Activated naive CD4-positive, alpha-beta T cell treated with anti-CD3 and anti-CD28 coated beads, Interleukin-2, amount 50 U/mL, for 72 hours (primary cell): ENCODE results near the gene CALD1. TPM values are rescaled to one million over a fixed set of nuclear protein-coding genes. Genes with fewer than 3 reads are reported as not detected.

Experiments
- ATAC-seq, 2 donors: fragments of 150-1000 bp; cut with Tn5 transposase; 2 replicates each; pipeline ENCODE4 v1.10.0; 2021; ENCODE audit warnings: mild to moderate bottlenecking in 2 of 2, moderate library complexity in 2 of 2
- DNase-seq, 2 donors: peaks; one replicate each; pipeline ENCODE4 v3.0.0; 2021 to 2022; ENCODE audit warnings: low spot score in 2 of 2
- H3K27ac Mint-ChIP-seq, 2 donors: one replicate each; pipeline ENCODE4 v1.8.0; 2022; ENCODE audit warnings: mild to moderate bottlenecking in 2 of 2, mixed read lengths in 2 of 2
- H3K36me3 Mint-ChIP-seq, 2 donors: one replicate each; pipeline ENCODE4 v1.8.0; 2022; ENCODE audit warnings: mixed read lengths in 2 of 2
- H3K9me3 Mint-ChIP-seq, 2 donors: one replicate each; pipeline ENCODE4 v1.8.0; 2022; ENCODE audit warnings: mixed read lengths in 2 of 2
- total RNA-seq, 2 donors: library from RNA; stranded (reverse); gene quantifications; one replicate each; pipeline ENCODE4 v1.2.3, GENCODE V29; 2022

The CALD1 gene
- total RNA-seq, 2 donors from 2014 or later: 5.9 to 15.4 TPM

- DNase-seq: no peak
- Mint-ChIP-seq H3K36me3 (no peaks in the 10 kb centered on the region), H3K9me3 (no peaks in the 10 kb centered on the region), H3K27ac (no peak overlapping the region)
- no peak for ATAC-seq
Observed at GRCh38 chr7:134777908-134778580, 1.4 kb upstream of the CALD1 start.

GRCh38 chr7:134779741-134780065 is 269 bp downstream of the CALD1 start:
- no peak for ATAC-seq
- Mint-ChIP-seq H3K9me3 (no peaks in the 10 kb centered on the region), H3K36me3 (no peaks in the 10 kb centered on the region), H3K27ac (no peak overlapping the region)
- DNase-seq: no peak

GRCh38 chr7:134780166-134780828 is 863 bp downstream of the CALD1 start:
- ATAC-seq (no peak), DNase-seq (no peak)
- H3K9me3 Mint-ChIP-seq: no peaks in the 10 kb centered on the region
- H3K27ac Mint-ChIP-seq: no peak overlapping the region
- no peaks in the 10 kb centered on the region for H3K36me3 Mint-ChIP-seq

- no peaks in the 10 kb centered on the region for H3K9me3 Mint-ChIP-seq
- no peak overlapping the region for H3K27ac Mint-ChIP-seq
- ATAC-seq (no peak), DNase-seq (no peak)
- H3K36me3 Mint-ChIP-seq: no peaks in the 10 kb centered on the region
Observed at GRCh38 chr7:134781171-134781570, 1.7 kb downstream of the CALD1 start.

- Mint-ChIP-seq H3K36me3 (no peaks in the 10 kb centered on the region), H3K9me3 (no peaks in the 10 kb centered on the region), H3K27ac (no peak overlapping the region)
- ATAC-seq: peak in 1 of 2 donors; percentile 36
- DNase-seq: no peak
Observed at GRCh38 chr7:134782121-134782623, 2.7 kb downstream of the CALD1 start.

GRCh38 chr7:134783294-134784069 is 4.0 kb downstream of the CALD1 start:
- no peak overlapping the region for H3K27ac Mint-ChIP-seq
- DNase-seq: no peak
- H3K9me3 Mint-ChIP-seq: no peaks in the 10 kb centered on the region
- peak; percentile 20 to 44 for ATAC-seq
- H3K36me3 Mint-ChIP-seq: no peaks in the 10 kb centered on the region

- Mint-ChIP-seq H3K27ac (no peak overlapping the region), H3K36me3 (no peaks in the 10 kb centered on the region)
- ATAC-seq: no peak
Observed at GRCh38 chr7:134784251-134785049, 5.0 kb downstream of the CALD1 start.

GRCh38 chr7:134785842-134786241 is 6.4 kb downstream of the CALD1 start:
- no peak for ATAC-seq
- no peak overlapping the region for H3K27ac Mint-ChIP-seq
- no peaks in the 10 kb centered on the region for H3K9me3 Mint-ChIP-seq
- no peak for DNase-seq
- H3K36me3 Mint-ChIP-seq: no peaks in the 10 kb centered on the region

More at GRCh38 chr7:134784251-134785049, 5.0 kb downstream of the CALD1 start:
- no peaks in the 10 kb centered on the region for H3K9me3 Mint-ChIP-seq
- no peak for DNase-seq

GRCh38 chr7:134787064-134787463 is 7.6 kb downstream of the CALD1 start:
- Mint-ChIP-seq H3K27ac (no peak overlapping the region), H3K36me3 (peaks cover 0 to 6% of the 10 kb centered on the region in 2 donors), H3K9me3 (no peaks in the 10 kb centered on the region)
- ATAC-seq (no peak), DNase-seq (no peak)

- H3K27ac Mint-ChIP-seq: no peak overlapping the region
- no peak for ATAC-seq
Observed at GRCh38 chr7:134787720-134788119, 8.3 kb downstream of the CALD1 start.

GRCh38 chr7:134788191-134788590 is 8.8 kb downstream of the CALD1 start:
- H3K36me3 Mint-ChIP-seq: peaks cover 0 to 6% of the 10 kb centered on the region in 2 donors
- no peak for DNase-seq
- H3K27ac Mint-ChIP-seq: no peak overlapping the region
- no peak for ATAC-seq
- H3K9me3 Mint-ChIP-seq: no peaks in the 10 kb centered on the region

More at GRCh38 chr7:134787720-134788119, 8.3 kb downstream of the CALD1 start:
- no peak for DNase-seq
- Mint-ChIP-seq H3K36me3 (peaks cover 0 to 6% of the 10 kb centered on the region in 2 donors), H3K9me3 (no peaks in the 10 kb centered on the region)

- Mint-ChIP-seq H3K27ac (peak overlapping the region in 1 of 2 donors; percentile 59), H3K36me3 (peaks cover 8 to 10% of the 10 kb centered on the region in 2 donors), H3K9me3 (peaks cover under 1 to 6% of the 10 kb centered on the region in 2 donors)
- no peak for DNase-seq
- ATAC-seq: no peak
Observed at GRCh38 chr7:134789967-134790685, 10.7 kb downstream of the CALD1 start.

- Mint-ChIP-seq H3K9me3 (peaks cover 6 to 12% of the 10 kb centered on the region in 2 donors), H3K27ac (no peak overlapping the region)
- DNase-seq: no peak
Observed at GRCh38 chr7:134792968-134793367, 13.5 kb downstream of the CALD1 start.

GRCh38 chr7:134795231-134795630 is 15.8 kb downstream of the CALD1 start:
- DNase-seq (no peak), ATAC-seq (no peak)
- no peak overlapping the region for H3K27ac Mint-ChIP-seq
- H3K36me3 Mint-ChIP-seq: peaks cover 15 to 20% of the 10 kb centered on the region in 2 donors
- H3K9me3 Mint-ChIP-seq: peaks cover 6 to 12% of the 10 kb centered on the region in 2 donors

More at GRCh38 chr7:134792968-134793367, 13.5 kb downstream of the CALD1 start:
- peaks cover 15 to 20% of the 10 kb centered on the region in 2 donors for H3K36me3 Mint-ChIP-seq
- ATAC-seq: no peak

- DNase-seq (no peak), ATAC-seq (no peak)
- Mint-ChIP-seq H3K36me3 (peaks cover 14 to 15% of the 10 kb centered on the region in 2 donors), H3K27ac (no peak overlapping the region), H3K9me3 (peaks cover 6 to 12% of the 10 kb centered on the region in 2 donors)
Observed at GRCh38 chr7:134798155-134798554, 18.7 kb downstream of the CALD1 start.

- Mint-ChIP-seq H3K9me3 (peaks cover 6 to 7% of the 10 kb centered on the region in 2 donors), H3K36me3 (peaks cover 9 to 10% of the 10 kb centered on the region in 2 donors), H3K27ac (no peak overlapping the region)
- DNase-seq (no peak), ATAC-seq (no peak)
Observed at GRCh38 chr7:134799377-134799776, 19.9 kb downstream of the CALD1 start.
